Trophoblast cell (in vitro differentiated cells and primary cell): ENCODE results near the gene HES4.

ENCODE experiments used
- DNase-seq, 2 donors: peaks; one replicate each; pipeline ENCODE4 v3.0.0-alpha.2; 2016
- H2AFZ ChIP-seq: 2 replicates; pipeline ENCODE4 v1.6.1; 2013; ENCODE audit warnings: low read length, moderate library complexity, mild to moderate bottlenecking; ENCODE audit not compliant: insufficient read depth, poor library complexity
- H2AK5ac ChIP-seq: 2 replicates; pipeline ENCODE4 v1.6.1; 2013; ENCODE audit warnings: mild to moderate bottlenecking, low read length
- H2BK120ac ChIP-seq: 2 replicates; pipeline ENCODE4 v1.6.1; 2013; ENCODE audit warnings: low read length, mild to moderate bottlenecking, moderate library complexity; ENCODE audit not compliant: insufficient read depth, poor library complexity
- H2BK12ac ChIP-seq: 2 replicates; pipeline ENCODE4 v1.6.1; 2013; ENCODE audit warnings: mild to moderate bottlenecking, low read length, moderate library complexity
- H2BK5ac ChIP-seq: 2 replicates; pipeline ENCODE4 v1.6.1; 2013; ENCODE audit warnings: low read length, low read depth, moderate library complexity, mild to moderate bottlenecking; ENCODE audit not compliant: poor library complexity
- H3K14ac ChIP-seq: 2 replicates; pipeline ENCODE4 v1.6.1; 2013; ENCODE audit warnings: mild to moderate bottlenecking, low read length
- H3K18ac ChIP-seq: 2 replicates; pipeline ENCODE4 v1.6.1; 2013; ENCODE audit warnings: mild to moderate bottlenecking, low read length
- H3K23ac ChIP-seq: 2 replicates; pipeline ENCODE4 v1.6.1; 2013; ENCODE audit warnings: low read length
- H3K27ac ChIP-seq: 2 replicates; pipeline ENCODE4 v1.5.1; 2013; ENCODE audit warnings: low read depth, mild to moderate bottlenecking, inconsistent platforms, low read length, moderate library complexity
- H3K27me3 ChIP-seq: 2 replicates; pipeline ENCODE4 v1.6.1; 2013; ENCODE audit warnings: inconsistent platforms, mild to moderate bottlenecking, low read length, moderate library complexity; ENCODE audit not compliant: insufficient read depth
- H3K36me3 ChIP-seq, 2 experiments: 1 replicate in 1 of 2; 2 replicates in 1 of 2; pipeline ENCODE4 v1.6.1; 2013; ENCODE audit warnings: low read length in 2 of 2, mild to moderate bottlenecking in 2 of 2, moderate library complexity in 1 of 2; ENCODE audit not compliant: insufficient read depth in 2 of 2, control insufficient read depth in 1 of 2
- H3K4ac ChIP-seq: 2 replicates; pipeline ENCODE4 v1.6.1; 2013; ENCODE audit warnings: low read depth, mild to moderate bottlenecking, low read length, moderate library complexity
- H3K4me1 ChIP-seq, 2 experiments: 1 replicate in 1 of 2; 2 replicates in 1 of 2; pipeline ENCODE4 v1.6.1; 2013; ENCODE audit warnings: low read length in 2 of 2, mild to moderate bottlenecking in 2 of 2, moderate library complexity in 1 of 2; ENCODE audit not compliant: insufficient read depth in 2 of 2, control insufficient read depth in 1 of 2
- H3K4me2 ChIP-seq: 2 replicates; pipeline ENCODE4 v1.6.1; 2013; ENCODE audit warnings: inconsistent platforms, mild to moderate bottlenecking, low read length, moderate library complexity
- H3K4me3 ChIP-seq: 2 replicates; pipeline ENCODE4 v1.5.1; 2013; ENCODE audit warnings: mild to moderate bottlenecking, low read depth, low read length, inconsistent platforms
- H3K79me1 ChIP-seq: one replicate; pipeline ENCODE4 v1.6.1; 2013; ENCODE audit warnings: low read length
- H3K79me2 ChIP-seq: 2 replicates; pipeline ENCODE4 v1.6.1; 2013; ENCODE audit warnings: low read length, mild to moderate bottlenecking; ENCODE audit not compliant: control insufficient read depth, insufficient read depth, poor library complexity
- H3K9ac ChIP-seq: 2 replicates; pipeline ENCODE4 v1.6.1; 2013; ENCODE audit warnings: mild to moderate bottlenecking, low read length
- H3K9me3 ChIP-seq: 2 replicates; pipeline ENCODE4 v1.6.1; 2013; ENCODE audit warnings: low read depth, mild to moderate bottlenecking, control low read depth, inconsistent platforms, low read length; ENCODE audit not compliant: insufficient read depth
- H4K12ac ChIP-seq: 2 replicates; pipeline ENCODE4 v1.6.1; 2013; ENCODE audit warnings: low read depth, mild to moderate bottlenecking, low read length, moderate library complexity
- H4K8ac ChIP-seq: 2 replicates; pipeline ENCODE4 v1.6.1; 2013; ENCODE audit warnings: low read depth, mild to moderate bottlenecking, low read length, moderate library complexity
- H4K91ac ChIP-seq: one replicate; pipeline ENCODE4 v1.6.1; 2013; ENCODE audit warnings: low read depth, mild to moderate bottlenecking, low read length, moderate library complexity
- WGBS: extraction: QIAGEN DNeasy Blood & Tissue Kit; methylation state at CpG from one replicate; pipeline ENCODE4 v1.1.7; 2013; ENCODE audit warnings: missing lambda C conversion rate; ENCODE audit not compliant: insufficient read length, insufficient coverage; ENCODE audit errors: extremely low coverage; 5-methylcytosine and 5-hydroxymethylcytosine counted together

Gene HES4

GRCh38 chr1:959731-960362 is 40.0 kb downstream of the HES4 start:
- H3K9me3 ChIP-seq: peaks cover 4% of the 10 kb centered on the region
- H3K18ac ChIP-seq: peak overlapping the region; percentile 23
- H3K9ac ChIP-seq: no peak overlapping the region
- H2BK120ac ChIP-seq: peak overlapping the region; percentile 43
- no CpG with 5 or more reads among the region's 57 CpGs for WGBS
- peak overlapping the region; percentile 51 for H2BK12ac ChIP-seq
- peak overlapping the region; percentile 85 for H4K8ac ChIP-seq
- H3K4me1 ChIP-seq: peaks cover 5 to 15% of the 10 kb centered on the region in 2 experiments
- peaks cover 3% of the 10 kb centered on the region for H3K27me3 ChIP-seq
- peak overlapping the region; percentile 5 for H2AK5ac ChIP-seq
- H2BK5ac ChIP-seq: no peak overlapping the region
- peak overlapping the region; percentile 88 for H3K4me2 ChIP-seq
- H3K79me1 ChIP-seq: peaks cover 10% of the 10 kb centered on the region
- H4K12ac ChIP-seq: no peak overlapping the region
- DNase-seq: peak in 1 of 2 donors; percentile 33
- H3K14ac ChIP-seq: peak overlapping the region; percentile 41
- H3K36me3 ChIP-seq: peaks cover 47 to 54% of the 10 kb centered on the region in 2 experiments
- H3K79me2 ChIP-seq: peaks cover 5% of the 10 kb centered on the region
- no peak overlapping the region for H3K4ac ChIP-seq
- H3K4me3 ChIP-seq: peak overlapping the region; percentile 96
- no peak overlapping the region for H2AFZ ChIP-seq
- H4K91ac ChIP-seq: peak overlapping the region; percentile 84
- no peak overlapping the region for H3K23ac ChIP-seq
- H3K27ac ChIP-seq: no peak overlapping the region

GRCh38 chr1:958823-959730 is 40.8 kb downstream of the HES4 start, which contains the start of gene NOC2L:
NOC2L (minus strand) TSS chr1:959256; CDS start chr1:959240, 16 bp downstream.
- Histone ChIP-seq H4K91ac (peak within 1 kb of the TSS; percentile 84), H3K27me3 (peaks cover 3% of the 10 kb centered on the region), H3K18ac (peak within 1 kb of the TSS; percentile 69), H2BK5ac (peak within 1 kb of the TSS; percentile 45), H3K14ac (peak within 1 kb of the TSS; percentile 80), H2AFZ (peak within 1 kb of the TSS; percentile 77), H3K9ac (peak within 1 kb of the TSS; percentile 99), H3K4ac (peak within 1 kb of the TSS; percentile 95), H4K12ac (peak within 1 kb of the TSS; percentile 67), H2BK12ac (peak within 1 kb of the TSS; percentile 51), H3K4me2 (peak within 1 kb of the TSS; percentile 98), H3K23ac (no peak within 1 kb of the TSS), H4K8ac (peak within 1 kb of the TSS; percentile 90), H3K36me3 (peaks cover 54 to 59% of the 10 kb centered on the region in 2 experiments), H3K79me1 (peaks cover 10% of the 10 kb centered on the region), H3K79me2 (peaks cover 5% of the 10 kb centered on the region), H3K4me3 (peak within 1 kb of the TSS; percentile 98), H2AK5ac (peak within 1 kb of the TSS; percentile 36), H3K9me3 (peaks cover 4% of the 10 kb centered on the region), H3K4me1 (peaks cover 5 to 15% of the 10 kb centered on the region in 2 experiments), H3K27ac (no peak within 1 kb of the TSS), H2BK120ac (peak within 1 kb of the TSS; percentile 44)
- peak; percentile 85 to 90 for DNase-seq
- WGBS: no CpG with 5 or more reads among the region's 101 CpGs

GRCh38 chr1:956636-957035 is 43.3 kb downstream of the HES4 start:
- Histone ChIP-seq H4K91ac (no peak overlapping the region), H3K18ac (no peak overlapping the region), H3K27me3 (peaks cover 3% of the 10 kb centered on the region), H4K12ac (no peak overlapping the region), H3K14ac (no peak overlapping the region), H2BK5ac (no peak overlapping the region), H3K23ac (no peak overlapping the region), H2AK5ac (no peak overlapping the region), H3K4me2 (no peak overlapping the region), H2AFZ (no peak overlapping the region), H3K79me1 (peaks cover 10% of the 10 kb centered on the region), H4K8ac (no peak overlapping the region), H2BK120ac (no peak overlapping the region), H3K36me3 (peaks cover 57 to 60% of the 10 kb centered on the region in 2 experiments), H3K4me3 (no peak overlapping the region), H3K9ac (no peak overlapping the region), H3K79me2 (peaks cover 5% of the 10 kb centered on the region), H3K4me1 (peaks cover 5 to 15% of the 10 kb centered on the region in 2 experiments), H3K27ac (no peak overlapping the region), H3K4ac (no peak overlapping the region), H2BK12ac (no peak overlapping the region), H3K9me3 (peaks cover 3% of the 10 kb centered on the region)
- WGBS: no CpG with 5 or more reads among the region's 11 CpGs
- DNase-seq: no peak

- Histone ChIP-seq H2BK12ac (no peak overlapping the region), H2AFZ (no peak overlapping the region), H3K18ac (no peak overlapping the region)
Measured at GRCh38 chr1:955474-955873, 44.4 kb downstream of the HES4 start.

More at GRCh38 chr1:955474-955873, 44.4 kb downstream of the HES4 start:
- no peak overlapping the region for H4K91ac ChIP-seq
- no peaks in the 10 kb centered on the region for H3K27me3 ChIP-seq
- no peak overlapping the region for H3K4me3 ChIP-seq
- H4K12ac ChIP-seq: no peak overlapping the region
- H2BK120ac ChIP-seq: no peak overlapping the region
- no peak overlapping the region for H3K4me2 ChIP-seq
- H3K4me1 ChIP-seq: peaks cover 0 to 9% of the 10 kb centered on the region in 2 experiments
- peaks cover 7% of the 10 kb centered on the region for H3K79me1 ChIP-seq
- H4K8ac ChIP-seq: no peak overlapping the region
- H3K9ac ChIP-seq: no peak overlapping the region
- H3K9me3 ChIP-seq: peaks cover 1% of the 10 kb centered on the region
- DNase-seq: no peak
- no CpG with 5 or more reads among the region's 6 CpGs for WGBS
- no peak overlapping the region for H3K14ac ChIP-seq
- H2AK5ac ChIP-seq: no peak overlapping the region
- peaks cover 67 to 69% of the 10 kb centered on the region in 2 experiments for H3K36me3 ChIP-seq
- peaks cover 5% of the 10 kb centered on the region for H3K79me2 ChIP-seq
- no peak overlapping the region for H3K4ac ChIP-seq
- no peak overlapping the region for H2BK5ac ChIP-seq
- H3K23ac ChIP-seq: no peak overlapping the region
- no peak overlapping the region for H3K27ac ChIP-seq
